Adrenal gland (tissue), 12 donors: ENCODE results near the gene ETFDH. TPM values are rescaled to one million over a fixed set of nuclear protein-coding genes. Genes with fewer than 3 reads are reported as not detected.

Source experiments
- DNase-seq, 7 donors: peaks; one replicate each; pipeline ENCODE4 v3.0.0-alpha.2; 2019 to 2020
- H3K27ac ChIP-seq, 5 donors: fragments of 200-600 bp; sonication (generic) in 4 of 5; 1 replicate in 3 of 5; 2 replicates in 2 of 5; pipeline versions ENCODE4 v1.5.1 to v1.8.0; 2016 to 2020; ENCODE audit warnings: mild to moderate bottlenecking in 1 of 5
- H3K27me3 ChIP-seq: fragments of 200-600 bp; 2 replicates; pipeline ENCODE4 v1.8.0; 2021
- H3K36me3 ChIP-seq, 2 donors: fragments of 200-600 bp; replicated peaks in 1 of 2; 1 replicate in 1 of 2; 2 replicates in 1 of 2; pipeline versions ENCODE4 v1.5.1 to v1.8.0; 2018 to 2022
- H3K4me1 ChIP-seq, 2 donors: fragments of 200-600 bp; replicated peaks in 1 of 2; 1 replicate in 1 of 2; 2 replicates in 1 of 2; pipeline versions ENCODE4 v1.5.1 to v1.8.0; 2018 to 2021
- H3K4me3 ChIP-seq, 4 donors: fragments of 200-600 bp; sonication (generic) in 3 of 4; one replicate each; pipeline ENCODE4 v1.5.1; 2016 to 2018
- H3K9me3 ChIP-seq, 3 donors: fragments of 200-600 bp; sonication (generic) in 1 of 3; replicated peaks in 1 of 3; 1 replicate in 2 of 3; 2 replicates in 1 of 3; pipeline versions ENCODE4 v1.5.1 to v1.8.0; 2016 to 2021
- POLR2A ChIP-seq, 2 donors: fragments of 450-650 bp; IDR thresholded peaks; one replicate each; pipeline ENCODE4 v1.6.1; 2017; ENCODE audit warnings: antibody characterized with exemption in 2 of 2, mild to moderate bottlenecking in 2 of 2, moderate library complexity in 1 of 2
- WGBS, 4 donors: extraction: QIAGEN DNeasy Blood & Tissue Kit in 2 of 4; methylation state at CpG; one replicate each; pipeline versions ENCODE4 v1.1.5 to v1.1.7; 2013 to 2017; 5-methylcytosine and 5-hydroxymethylcytosine counted together
- intact Hi-C, 2 donors: fragments of 100-400 bp; cut with DNase I; formaldehyde crosslinking; loops; one replicate each; pipeline versions ENCODE4 v1.14.1 to v1.15.0; 2022 to 2023
- polyA plus RNA-seq, 3 donors: library from polyadenylated mRNA; stranded (reverse); fragments of 200-250 nt in 2 of 3; fragments of 350-450 nt in 1 of 3; fragmentation: Illumina TruSeq in 1 of 3; extraction: RNeasy Lipid Tissue Mini Kit (QIAGEN cat#74804) in 1 of 3; gene quantifications; one replicate each; pipeline ENCODE4 v1.2.3, GENCODE V29; 2013 to 2014
- total RNA-seq, 9 donors: library from RNA; depleted of rRNA in 4 of 9; stranded (reverse); fragments of >200 nt in 4 of 9; fragments of 120-200 nt in 1 of 9; fragmentation: NEBNext Ultra II Directional in 1 of 9; extraction: Animal tissue kit (Norgen Biotek cat#: 25700) in 1 of 9; gene quantifications; one replicate each; pipeline versions ENCODE4 v1.1.0 to v1.2.4, GENCODE V29; 2013 to 2023
- TF ChIP-seq, protein P1 (sequence below), 6 experiments: fragments of 450-650 bp in 4 of 6; fragments of 200-600 bp in 2 of 6; sonication (generic) in 1 of 6; IDR thresholded peaks; 1 replicate in 5 of 6; 2 replicates in 1 of 6; pipeline versions ENCODE4 v1.5.1 to v1.8.0; 2016 to 2021; ENCODE audit warnings: antibody characterized with exemption in 6 of 6, mild to moderate bottlenecking in 2 of 6, moderate library complexity in 1 of 6
- donor health status: healthy with polysubstance abuse.
- donor health status: Bipolar disorder and iron deficiency.
- donor health status: DM: yes; HTN: yes; CAD: no.
- donor health status: DM: no; HTN: no; CAD: no.
- donor health status: DM: no; HTN: no; CAD: no.
- donor health status: DM: yes; HTN: yes; CAD: no.

ETFDH gene
- total and polyA plus RNA-seq, 12 donors, result 22.7 to 166 (median 86.4) TPM

DNA sequence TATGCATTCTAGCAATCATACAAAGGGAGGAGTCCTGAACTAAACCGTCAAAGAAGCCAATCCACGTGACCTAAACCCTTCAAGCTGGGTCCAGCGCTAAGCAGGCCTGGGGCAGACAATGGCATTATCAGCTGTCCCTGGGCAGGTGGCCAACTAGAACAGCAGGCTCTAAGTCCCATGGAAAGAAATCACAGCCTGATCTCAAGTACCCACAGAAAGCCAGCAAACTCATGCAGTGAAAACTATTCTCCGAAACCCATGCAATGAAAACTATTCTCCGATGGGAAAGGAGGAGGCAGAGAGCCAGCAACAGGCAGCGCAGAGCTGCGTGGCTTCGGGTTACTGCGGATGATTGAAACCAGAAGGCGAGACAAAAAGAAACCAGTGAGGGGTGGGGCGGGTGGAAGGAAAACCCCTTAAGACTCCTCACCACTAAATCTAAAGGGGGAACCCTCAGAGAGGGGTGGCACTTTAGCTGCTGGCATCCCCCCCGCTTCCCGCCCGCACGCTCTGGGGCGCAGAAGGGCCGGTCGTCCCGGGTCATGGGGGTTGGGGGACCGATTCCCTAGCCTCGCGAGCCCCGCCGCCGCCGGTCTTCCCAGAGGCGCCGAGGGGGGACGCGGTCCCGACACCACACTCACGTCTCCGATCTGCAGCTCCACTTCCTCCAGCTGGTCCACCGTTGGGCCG is 976 bp upstream of the ETFDH start:
- Histone ChIP-seq H3K9me3 (no peaks in the 10 kb centered on the region), H3K4me3 (peak overlapping the region; percentile 72 to 95 (median 84)), H3K4me1 (peaks cover 14 to 18% of the 10 kb centered on the region in 2 donors), H3K36me3 (no peaks in the 10 kb centered on the region), H3K27me3 (no peaks in the 10 kb centered on the region), H3K27ac (peak overlapping the region; percentile 54 to 98 (median 86))
- WGBS, 4 donors, result 0 to 1% (median 0%) methylated on average over 26 to 35 of the region's 35 CpGs
- intact Hi-C loops, result no loop called here
- TF ChIP-seq POLR2A (IDR thresholded peaks at IDR 0.05), result peak in 1 of 2 donors; percentile 23
- TF ChIP-seq, protein P1, sequence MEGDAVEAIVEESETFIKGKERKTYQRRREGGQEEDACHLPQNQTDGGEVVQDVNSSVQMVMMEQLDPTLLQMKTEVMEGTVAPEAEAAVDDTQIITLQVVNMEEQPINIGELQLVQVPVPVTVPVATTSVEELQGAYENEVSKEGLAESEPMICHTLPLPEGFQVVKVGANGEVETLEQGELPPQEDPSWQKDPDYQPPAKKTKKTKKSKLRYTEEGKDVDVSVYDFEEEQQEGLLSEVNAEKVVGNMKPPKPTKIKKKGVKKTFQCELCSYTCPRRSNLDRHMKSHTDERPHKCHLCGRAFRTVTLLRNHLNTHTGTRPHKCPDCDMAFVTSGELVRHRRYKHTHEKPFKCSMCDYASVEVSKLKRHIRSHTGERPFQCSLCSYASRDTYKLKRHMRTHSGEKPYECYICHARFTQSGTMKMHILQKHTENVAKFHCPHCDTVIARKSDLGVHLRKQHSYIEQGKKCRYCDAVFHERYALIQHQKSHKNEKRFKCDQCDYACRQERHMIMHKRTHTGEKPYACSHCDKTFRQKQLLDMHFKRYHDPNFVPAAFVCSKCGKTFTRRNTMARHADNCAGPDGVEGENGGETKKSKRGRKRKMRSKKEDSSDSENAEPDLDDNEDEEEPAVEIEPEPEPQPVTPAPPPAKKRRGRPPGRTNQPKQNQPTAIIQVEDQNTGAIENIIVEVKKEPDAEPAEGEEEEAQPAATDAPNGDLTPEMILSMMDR (IDR thresholded peaks at IDR 0.05), result no peak
- peak; percentile 70 to 92 (median 87) for DNase-seq

DNA sequence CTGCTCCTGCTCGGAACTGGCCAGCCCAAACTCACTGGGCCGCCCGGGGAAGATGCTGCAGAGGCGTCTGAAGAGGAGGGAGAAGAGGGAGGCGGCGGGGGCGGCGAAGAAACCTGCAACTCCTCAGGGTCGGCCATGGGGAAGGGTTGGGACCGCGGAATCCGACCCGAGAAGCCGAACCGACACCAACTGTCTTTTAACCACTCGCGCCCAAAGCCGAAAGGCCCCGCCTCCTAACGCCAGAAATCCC is 506 bp upstream of the ETFDH start, which contains the start of gene C4orf46:
Gene C4orf46 (minus strand): TSS at position 223 of the 250 bp plus-strand sequence. CDS start 86 bp downstream, at position 137.
- DNase-seq, result no peak
- H3K27me3 ChIP-seq, result no peaks in the 10 kb centered on the region
- H3K36me3 ChIP-seq, result no peaks in the 10 kb centered on the region
- peak within 1 kb of the TSS; percentile 74 to 98 (median 95) for H3K27ac ChIP-seq
- 0 to 1% (median 0%) methylated on average over 6 to 20 of the region's 20 CpGs for WGBS, 4 donors
- peak within 1 kb of the TSS; percentile 72 to 95 (median 85) for H3K4me3 ChIP-seq
- no peak for TF ChIP-seq POLR2A (IDR thresholded peaks at IDR 0.05)
- TF ChIP-seq, protein P1 (IDR thresholded peaks at IDR 0.05), result no peak
- no peaks in the 10 kb centered on the region for H3K9me3 ChIP-seq
- H3K4me1 ChIP-seq, result peaks cover 14 to 18% of the 10 kb centered on the region in 2 donors
- intact Hi-C loops, result no loop called here

DNA sequence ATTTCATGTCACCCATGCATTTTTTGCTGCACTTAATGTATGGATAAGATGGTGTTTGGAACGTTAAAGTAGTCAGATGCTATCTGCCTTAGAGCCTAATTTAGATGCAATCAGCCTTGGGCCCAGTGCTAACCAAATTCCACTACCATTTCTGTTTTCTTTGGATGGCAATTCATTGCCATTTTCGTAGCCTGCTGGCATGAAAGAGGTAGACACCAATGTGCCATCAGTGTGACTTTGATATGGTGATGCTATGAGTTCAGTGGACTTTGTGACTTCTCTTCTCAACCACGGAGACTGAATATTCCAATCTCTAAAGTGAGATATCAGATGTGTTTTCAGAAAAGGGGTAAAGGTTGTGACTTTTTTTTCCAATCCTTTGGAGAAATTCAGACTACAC is 1.5 kb downstream of the ETFDH start:
- 70 to 83% (median 72%) methylated on average over 3 of the region's 3 CpGs for WGBS, 4 donors
- intact Hi-C loops, result no loop called here

DNA sequence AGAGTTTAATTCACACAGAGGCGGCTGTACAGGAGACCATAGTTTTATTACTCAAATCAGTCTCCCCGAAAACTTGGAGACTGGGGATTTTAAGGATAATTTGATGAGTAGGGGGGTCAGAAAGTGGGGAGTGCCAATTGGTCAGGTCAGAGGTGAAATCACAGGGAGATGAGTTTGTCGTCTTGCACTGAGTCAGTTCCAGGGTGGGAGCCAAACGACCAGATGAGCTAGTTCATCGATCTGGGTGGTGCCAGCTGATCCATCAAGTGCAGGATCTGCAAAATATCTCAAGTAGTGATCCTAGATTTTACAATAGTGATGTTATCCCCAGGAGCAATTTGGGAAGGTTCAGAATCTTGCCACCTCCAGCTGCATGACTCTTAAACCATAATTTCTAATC is 4.0 kb downstream of the ETFDH start:
- WGBS, 4 donors, result 66 to 82% (median 76%) methylated on average over 5 of the region's 5 CpGs
- no peak overlapping the region for H3K4me3 ChIP-seq
- no peak for DNase-seq
- no peaks in the 10 kb centered on the region for H3K27me3 ChIP-seq
- intact Hi-C loops, result no loop called here
- no peaks in the 10 kb centered on the region for H3K36me3 ChIP-seq
- H3K27ac ChIP-seq, result no peak overlapping the region
- no peak for TF ChIP-seq POLR2A (IDR thresholded peaks at IDR 0.05)
- TF ChIP-seq, protein P1 (IDR thresholded peaks at IDR 0.05), result no peak
- H3K4me1 ChIP-seq, result peaks cover 8 to 16% of the 10 kb centered on the region in 2 donors
- H3K9me3 ChIP-seq, result no peaks in the 10 kb centered on the region

More for the DNA sequence above, 1.5 kb downstream of the ETFDH start:
- Histone ChIP-seq H3K27me3 (no peaks in the 10 kb centered on the region), H3K36me3 (no peaks in the 10 kb centered on the region), H3K27ac (no peak overlapping the region), H3K4me3 (no peak overlapping the region), H3K9me3 (no peaks in the 10 kb centered on the region), H3K4me1 (peaks cover 14 to 25% of the 10 kb centered on the region in 2 donors)
- TF ChIP-seq POLR2A (IDR thresholded peaks at IDR 0.05), result no peak
- TF ChIP-seq, protein P1 (IDR thresholded peaks at IDR 0.05), result no peak
- no peak for DNase-seq
